Suprapubic skin (tissue), 3 donors: Measurements from ENCODE around the gene B3GNT7.

Source experiments
- CTCF ChIP-seq, 2 donors: fragments of 200-600 bp in 1 of 2; fragments of 450-650 bp in 1 of 2; sonication (generic) in 1 of 2; IDR thresholded peaks; one replicate each; pipeline ENCODE4 v1.5.1; 2016 to 2019; ENCODE audit warnings: antibody characterized with exemption in 2 of 2, mild to moderate bottlenecking in 1 of 2, moderate library complexity in 1 of 2
- POLR2A ChIP-seq, 2 donors: fragments of 450-650 bp; IDR thresholded peaks; one replicate each; pipeline ENCODE4 v1.6.1; 2017; ENCODE audit warnings: antibody characterized with exemption in 2 of 2, mild to moderate bottlenecking in 2 of 2, moderate library complexity in 2 of 2

DNA sequence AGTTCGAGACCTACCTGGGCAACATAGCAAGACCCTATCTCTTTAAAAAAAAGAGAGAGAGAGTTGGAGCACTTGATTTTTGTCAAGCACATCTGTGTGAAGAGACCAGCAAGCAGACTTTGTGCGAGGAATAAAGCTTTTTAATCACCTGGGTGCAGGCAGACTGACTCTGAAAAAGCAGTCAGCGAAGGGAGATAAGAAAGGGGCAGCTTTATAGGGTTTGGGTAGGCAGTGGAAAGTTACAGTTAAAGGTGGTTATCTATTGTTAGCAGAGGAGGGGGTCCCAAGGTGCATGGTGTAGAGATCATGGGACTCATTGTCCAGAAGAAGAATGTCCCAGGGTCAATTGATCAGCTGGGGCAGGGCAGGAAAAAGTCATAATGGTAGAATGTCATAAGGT lies 34.4 kb downstream of the B3GNT7 start:
- no peak for TF ChIP-seq CTCF (IDR thresholded peaks at IDR 0.05)
- no peak for TF ChIP-seq POLR2A (IDR thresholded peaks at IDR 0.05)
